Stimulated activated CD4-positive, alpha-beta T cell treated with anti-CD3 and anti-CD28 coated beads, Interleukin-15, amount 100 ng/mL, for 48 hours (primary cell): ENCODE measurements around the gene ZMYND15.
"Not testable (repeated sequence)": the region's sequence is repeated elsewhere in the genome, so short reads cannot be mapped to it uniquely, and the experiment has no call there.

ENCODE experiments used
- DNase-seq, 2 donors: peaks; one replicate each; pipeline ENCODE4 v3.0.0-alpha.2; 2020; ENCODE audit warnings: low read depth in 2 of 2

ZMYND15 gene, protein sequence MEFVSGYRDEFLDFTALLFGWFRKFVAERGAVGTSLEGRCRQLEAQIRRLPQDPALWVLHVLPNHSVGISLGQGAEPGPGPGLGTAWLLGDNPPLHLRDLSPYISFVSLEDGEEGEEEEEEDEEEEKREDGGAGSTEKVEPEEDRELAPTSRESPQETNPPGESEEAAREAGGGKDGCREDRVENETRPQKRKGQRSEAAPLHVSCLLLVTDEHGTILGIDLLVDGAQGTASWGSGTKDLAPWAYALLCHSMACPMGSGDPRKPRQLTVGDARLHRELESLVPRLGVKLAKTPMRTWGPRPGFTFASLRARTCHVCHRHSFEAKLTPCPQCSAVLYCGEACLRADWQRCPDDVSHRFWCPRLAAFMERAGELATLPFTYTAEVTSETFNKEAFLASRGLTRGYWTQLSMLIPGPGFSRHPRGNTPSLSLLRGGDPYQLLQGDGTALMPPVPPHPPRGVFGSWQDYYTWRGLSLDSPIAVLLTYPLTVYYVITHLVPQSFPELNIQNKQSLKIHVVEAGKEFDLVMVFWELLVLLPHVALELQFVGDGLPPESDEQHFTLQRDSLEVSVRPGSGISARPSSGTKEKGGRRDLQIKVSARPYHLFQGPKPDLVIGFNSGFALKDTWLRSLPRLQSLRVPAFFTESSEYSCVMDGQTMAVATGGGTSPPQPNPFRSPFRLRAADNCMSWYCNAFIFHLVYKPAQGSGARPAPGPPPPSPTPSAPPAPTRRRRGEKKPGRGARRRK

DNA sequence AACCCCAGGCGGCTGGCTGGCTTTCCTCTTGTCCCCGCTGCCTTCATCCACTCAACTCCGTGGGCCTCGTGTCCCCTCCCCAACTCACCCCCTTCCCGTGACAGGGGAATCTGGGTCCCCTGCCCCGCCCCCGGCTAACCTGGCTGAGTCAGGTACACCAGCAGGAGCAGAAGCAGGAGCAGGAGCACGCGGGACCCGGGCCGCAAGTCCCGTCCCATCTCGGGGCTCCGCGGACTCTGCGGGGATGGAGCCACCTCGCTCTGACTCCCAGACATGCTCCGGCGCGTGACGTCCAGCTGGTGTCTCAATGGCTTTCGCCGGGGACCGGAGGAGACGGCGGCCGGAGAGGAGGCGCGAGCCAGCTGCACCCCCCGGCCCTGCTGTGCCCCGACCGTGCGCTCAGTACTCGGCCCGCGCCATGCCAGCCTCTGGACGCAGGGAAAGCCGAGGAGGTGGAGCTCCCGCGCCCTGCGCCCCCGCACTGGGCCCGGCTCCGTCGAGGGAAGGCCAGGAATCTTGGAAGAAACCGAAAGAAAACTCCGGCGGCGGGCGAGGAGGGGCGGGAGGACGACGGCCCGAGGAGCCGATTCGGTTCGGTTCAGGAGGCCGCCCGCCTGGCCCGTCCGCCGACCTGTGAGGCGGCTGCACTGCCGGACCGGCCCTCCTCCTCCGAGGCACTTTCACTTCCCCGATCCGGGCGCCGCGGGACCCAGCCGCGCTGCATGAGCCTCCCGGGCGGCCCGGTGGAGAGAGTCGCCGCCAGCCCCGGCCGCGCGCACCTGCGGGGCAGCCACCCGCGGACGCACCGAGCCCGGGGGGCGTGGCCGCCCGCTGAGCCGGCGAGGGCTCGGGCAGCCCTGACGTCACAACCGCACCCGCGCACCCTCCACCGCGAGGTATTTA, at the start of gene ZMYND15, which contains the start of gene CXCL16:
ZMYND15 (plus strand) TSS at position 712 of the 903 bp plus-strand sequence. CDS start 716 bp downstream, outside the sequence.
CXCL16 (minus strand) TSS at position 807 of the 903 bp plus-strand sequence; CDS start at position 218, 589 bp downstream.
- DNase-seq = no peak

DNA sequence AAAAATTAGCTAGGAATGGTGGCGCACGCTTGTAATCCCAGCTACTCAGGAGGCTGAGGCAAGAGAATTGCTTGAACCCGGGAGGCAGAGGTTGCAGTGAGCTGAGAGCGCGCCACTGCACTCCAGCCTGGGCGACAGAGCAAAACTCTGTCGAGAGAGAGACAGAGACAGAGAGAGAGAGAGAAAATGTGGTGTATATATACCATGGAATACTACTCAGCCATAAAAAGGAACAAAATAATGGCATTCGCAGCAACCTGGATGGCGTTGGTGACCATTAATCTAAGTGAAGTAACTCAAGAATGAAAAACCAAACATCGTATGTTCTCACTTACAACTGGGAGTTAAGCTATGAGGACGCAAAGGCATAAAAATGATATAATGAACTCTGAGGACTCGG, 49.8 kb upstream of the ZMYND15 start:
- DNase-seq = not testable (repeated sequence)

DNA sequence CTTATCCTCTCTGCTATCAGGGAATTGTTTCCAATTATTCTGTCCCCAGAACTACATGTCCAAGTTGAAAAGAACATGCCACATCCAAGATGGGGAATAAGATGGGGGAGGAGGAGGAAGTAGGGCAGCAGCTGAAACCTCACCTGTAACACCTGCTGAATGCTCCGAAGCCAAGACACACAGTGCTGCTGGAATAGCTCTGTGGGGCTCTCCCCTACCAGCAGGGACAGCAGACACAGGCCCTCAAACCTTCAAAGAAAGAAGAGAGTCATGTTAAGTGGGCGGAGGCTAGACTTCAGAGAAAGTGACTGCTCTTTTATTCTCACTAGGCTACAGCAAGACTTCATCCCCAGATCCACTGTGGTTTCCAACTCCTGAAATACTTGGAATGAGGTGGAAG, 48.9 kb upstream of the ZMYND15 start:
- no peak for DNase-seq

DNA sequence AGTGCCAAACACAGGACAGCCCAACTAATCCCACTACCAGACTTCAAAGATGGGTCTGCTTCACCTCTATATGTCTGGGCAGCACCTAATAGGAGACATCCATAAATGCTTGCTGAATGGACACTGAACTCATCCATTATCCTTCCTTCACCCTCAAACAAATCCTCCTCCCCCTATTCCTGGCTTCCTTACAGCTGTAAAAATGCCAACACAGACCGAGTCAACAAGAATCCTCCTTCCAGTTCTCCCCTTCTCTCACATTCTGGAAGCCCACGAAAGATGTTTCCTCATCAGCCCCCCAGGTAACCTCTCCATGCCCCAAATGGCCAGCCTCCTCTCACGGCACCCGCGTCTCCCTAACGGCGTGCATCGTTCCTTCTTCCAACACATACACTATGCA, 47.9 kb upstream of the ZMYND15 start:
- no peak for DNase-seq

DNA sequence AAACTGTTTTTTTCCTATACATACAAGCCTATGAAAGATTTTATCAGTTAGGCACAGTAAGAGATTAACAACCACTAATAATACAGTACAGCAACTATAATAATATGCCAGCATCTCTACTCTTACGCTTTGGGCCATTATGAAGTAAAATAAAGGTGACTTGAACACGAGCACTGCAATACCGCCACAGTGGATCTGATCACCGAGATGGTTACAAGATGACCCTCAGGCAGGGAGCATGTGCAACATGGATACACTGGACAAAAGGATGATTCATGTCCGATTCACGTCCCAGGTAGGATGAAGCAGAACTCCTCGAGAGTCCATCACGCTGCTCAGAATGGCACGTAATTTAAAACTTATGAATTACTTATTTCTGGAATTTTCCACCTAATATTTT, 46.2 kb upstream of the ZMYND15 start:
- DNase-seq = no peak

DNA sequence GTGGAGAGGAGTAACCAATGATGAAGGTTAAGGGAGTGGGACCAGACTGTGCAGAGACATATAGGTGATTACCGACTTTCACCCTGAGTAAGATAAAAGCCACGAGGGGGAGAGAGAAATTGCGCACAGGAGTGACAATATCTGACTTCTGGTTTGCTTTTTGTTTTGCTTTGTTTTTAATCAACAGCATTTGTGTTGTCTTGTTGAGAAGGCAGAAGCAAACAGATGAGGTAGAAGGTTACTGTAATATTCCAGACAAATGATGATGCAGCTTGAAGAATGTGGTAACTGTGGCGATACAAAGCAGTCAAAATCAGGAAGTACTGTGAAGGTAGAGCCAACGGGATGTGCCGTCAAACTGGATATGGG, 43.2 kb upstream of the ZMYND15 start:
- DNase-seq = no peak

DNA sequence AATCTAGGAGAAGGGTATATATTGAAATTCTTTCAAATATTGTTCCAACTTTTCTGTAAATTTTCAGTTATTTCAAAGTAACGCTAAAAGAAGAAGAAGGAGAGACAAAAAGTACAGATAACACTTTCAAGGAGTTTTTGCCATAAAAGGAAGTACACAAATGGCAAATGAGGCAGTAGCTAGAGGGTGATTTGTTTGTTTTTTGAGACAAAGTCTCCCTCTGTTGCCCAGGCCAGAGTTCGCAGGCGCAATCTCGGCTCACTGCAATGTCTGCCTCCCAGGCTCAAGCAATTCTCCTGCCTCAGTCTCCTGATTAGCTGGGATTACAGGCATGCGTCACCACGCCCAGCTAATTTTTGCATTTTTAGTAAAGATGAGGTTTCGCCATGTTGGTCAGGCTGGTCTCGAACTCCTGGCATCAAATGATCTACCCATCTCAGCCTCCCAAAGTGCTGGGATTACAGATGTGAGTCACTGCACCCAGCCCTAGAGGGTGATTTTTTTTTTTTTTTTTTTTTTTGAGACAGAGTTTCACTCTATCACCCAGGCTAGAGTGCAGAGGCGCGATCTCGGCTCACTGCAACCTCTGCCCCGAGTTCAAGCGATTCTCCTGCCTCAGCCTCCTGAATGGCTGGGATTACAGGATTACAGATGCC, 40.1 kb upstream of the ZMYND15 start:
- not testable (repeated sequence) for DNase-seq

DNA sequence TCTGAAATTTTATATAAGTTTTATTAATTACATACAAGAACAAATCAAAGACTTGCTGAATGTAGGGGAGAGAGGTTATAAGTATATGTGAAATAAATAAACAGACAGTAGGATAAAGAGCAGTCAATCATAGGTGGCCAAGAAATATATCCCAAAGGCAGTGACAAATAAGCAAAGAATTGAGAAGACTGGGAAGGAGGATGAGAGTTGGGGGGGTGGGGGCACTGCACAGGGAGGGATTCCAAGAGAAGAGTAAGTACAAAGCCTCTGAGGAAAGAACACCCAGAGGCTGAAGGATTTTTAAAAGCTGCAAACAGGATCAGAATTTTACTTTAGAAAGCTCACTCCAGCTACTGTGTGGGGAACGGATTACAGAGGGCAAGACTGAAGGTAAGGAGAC, 38.5 kb upstream of the ZMYND15 start:
- no peak for DNase-seq

DNA sequence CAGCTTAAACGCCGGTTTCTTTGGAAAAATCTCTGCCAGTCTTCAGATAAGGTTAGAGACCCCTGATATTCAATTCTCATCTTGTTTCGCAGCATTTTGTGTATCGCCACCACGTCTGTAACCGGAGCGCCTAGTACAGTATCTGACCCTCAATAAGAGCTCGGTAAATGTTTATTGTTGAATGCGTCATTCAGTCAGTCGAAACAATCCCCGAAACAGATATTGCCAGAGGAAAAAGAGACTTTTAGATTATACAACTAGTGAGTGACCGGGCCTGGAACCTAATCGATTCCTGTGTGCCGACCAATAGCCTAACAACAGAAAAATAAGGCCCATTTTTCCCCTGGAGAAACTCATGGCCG, 36.3 kb upstream of the ZMYND15 start:
- DNase-seq = no peak

DNA sequence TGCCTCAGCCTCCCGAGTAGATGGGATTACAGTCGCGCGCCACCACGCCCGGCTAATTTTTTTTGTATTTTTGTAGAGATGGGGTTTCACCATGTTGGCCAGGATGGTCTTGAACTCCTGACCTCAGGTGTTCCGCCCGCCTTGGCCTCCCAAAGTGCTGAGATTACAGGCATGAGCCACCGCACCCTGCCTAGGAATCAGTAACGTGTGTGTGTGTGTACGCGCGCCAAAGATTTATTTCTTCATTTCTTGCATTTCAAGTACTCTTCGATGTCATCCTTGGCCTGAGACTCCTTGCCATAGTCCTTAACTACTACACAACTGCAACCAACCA, 35.1 kb upstream of the ZMYND15 start:
- not testable (repeated sequence) for DNase-seq

DNA sequence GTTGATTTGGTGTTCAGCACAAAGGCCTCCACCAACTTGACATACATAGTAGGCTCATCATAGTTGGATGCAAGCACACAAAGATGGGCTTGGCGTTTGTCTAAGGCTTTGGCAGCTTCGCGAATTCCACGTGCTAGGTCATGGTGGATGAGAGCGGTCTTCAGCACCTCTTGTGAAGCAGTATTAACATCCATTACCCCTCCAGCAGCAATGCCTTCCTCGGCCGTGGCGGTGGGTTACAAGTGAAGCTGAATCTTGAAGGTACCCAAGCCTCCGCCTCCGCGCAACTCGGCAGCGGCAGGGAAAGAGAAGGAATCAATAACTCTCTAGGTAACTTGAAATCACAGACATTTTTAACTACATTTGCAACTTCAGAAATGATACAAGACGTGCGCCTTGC, 34.6 kb upstream of the ZMYND15 start:
- DNase-seq = no peak

DNA sequence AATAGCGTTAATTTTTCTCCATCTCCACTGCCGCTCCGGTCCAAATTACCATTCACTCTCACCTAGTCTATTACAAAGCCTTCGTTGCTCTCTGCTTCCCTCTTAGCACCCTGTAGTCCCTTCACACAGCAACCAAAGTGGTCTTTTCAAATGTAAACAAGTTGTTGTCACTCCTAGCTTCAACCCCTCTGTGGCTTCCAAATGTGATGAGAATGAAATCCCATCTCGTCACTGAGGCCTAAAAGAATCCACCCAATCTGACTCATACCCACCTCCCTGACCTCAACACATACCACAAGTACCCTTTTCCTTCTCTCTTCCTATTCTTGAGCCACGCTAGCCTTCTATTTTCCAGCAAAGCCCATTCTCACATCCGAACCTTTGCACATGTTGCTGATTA, 33.5 kb upstream of the ZMYND15 start:
- DNase-seq = no peak

DNA sequence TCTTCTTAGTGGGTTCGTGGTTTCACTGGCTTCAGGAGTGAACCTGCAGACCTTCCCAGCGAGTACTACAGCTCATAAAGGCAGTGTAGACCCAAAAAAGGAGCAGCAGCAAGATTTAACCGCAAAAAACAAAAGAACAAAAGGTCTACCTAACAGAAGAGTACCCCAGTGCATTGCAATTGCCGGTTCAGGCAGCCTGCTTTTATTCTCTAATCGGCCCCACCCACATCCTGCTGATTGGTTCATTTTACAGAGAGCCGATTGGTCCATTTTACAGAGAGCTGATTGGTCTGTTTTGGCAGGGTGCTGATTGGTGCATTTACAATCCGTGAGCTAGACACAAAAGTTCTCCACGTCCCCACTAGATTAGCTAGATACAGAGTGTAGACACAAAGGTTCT, 31.2 kb upstream of the ZMYND15 start:
- DNase-seq = peak; percentile 47 to 54

DNA sequence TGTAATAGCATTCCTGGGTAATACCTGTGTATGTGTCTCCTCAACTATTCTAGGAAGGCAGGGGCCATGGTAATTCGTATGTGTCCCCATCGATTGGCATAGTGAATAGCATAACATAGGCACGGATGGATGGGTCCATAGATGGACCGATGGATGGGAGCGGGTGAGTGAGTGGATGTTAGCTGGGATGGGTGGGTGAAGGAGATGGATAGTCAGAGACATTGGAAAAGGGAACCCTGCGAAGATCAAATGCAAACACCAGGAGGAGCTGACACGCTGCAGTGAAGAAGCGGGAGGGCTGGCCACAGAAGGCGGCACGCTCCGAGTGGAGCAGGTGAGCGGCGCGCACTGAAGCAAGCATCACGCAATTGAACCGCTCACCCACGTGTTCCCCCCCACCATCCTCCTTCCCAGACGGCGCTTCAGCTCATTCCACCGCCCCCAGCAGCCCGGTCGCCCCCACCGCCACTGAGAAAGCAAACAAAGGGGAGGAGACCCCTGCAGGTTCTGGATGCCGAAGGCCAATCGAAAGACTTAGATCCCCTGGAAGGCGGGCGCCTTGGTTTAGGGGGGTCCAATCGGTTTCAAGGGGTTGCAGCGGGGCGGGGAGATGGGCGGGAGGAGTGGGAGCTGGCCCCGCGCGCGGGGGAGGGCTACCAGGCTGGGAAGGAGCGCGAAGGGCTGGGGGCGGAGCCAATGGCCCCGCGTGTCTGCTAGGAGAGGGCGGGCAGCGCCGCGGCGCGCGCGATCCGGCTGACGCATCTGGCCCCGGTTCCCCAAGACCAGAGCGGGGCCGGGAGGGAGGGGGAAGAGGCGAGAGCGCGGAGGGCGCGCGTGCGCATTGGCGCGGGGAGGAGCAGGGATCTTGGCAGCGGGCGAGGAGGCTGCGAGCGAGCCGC, 29.6 kb upstream of the ZMYND15 start, which contains the start of gene ARRB2:
ARRB2 (plus strand) TSS at position 839 of the 899 bp plus-strand sequence. CDS start 90 bp downstream, outside the sequence.
- DNase-seq = peak; percentile 95 to 97

DNA sequence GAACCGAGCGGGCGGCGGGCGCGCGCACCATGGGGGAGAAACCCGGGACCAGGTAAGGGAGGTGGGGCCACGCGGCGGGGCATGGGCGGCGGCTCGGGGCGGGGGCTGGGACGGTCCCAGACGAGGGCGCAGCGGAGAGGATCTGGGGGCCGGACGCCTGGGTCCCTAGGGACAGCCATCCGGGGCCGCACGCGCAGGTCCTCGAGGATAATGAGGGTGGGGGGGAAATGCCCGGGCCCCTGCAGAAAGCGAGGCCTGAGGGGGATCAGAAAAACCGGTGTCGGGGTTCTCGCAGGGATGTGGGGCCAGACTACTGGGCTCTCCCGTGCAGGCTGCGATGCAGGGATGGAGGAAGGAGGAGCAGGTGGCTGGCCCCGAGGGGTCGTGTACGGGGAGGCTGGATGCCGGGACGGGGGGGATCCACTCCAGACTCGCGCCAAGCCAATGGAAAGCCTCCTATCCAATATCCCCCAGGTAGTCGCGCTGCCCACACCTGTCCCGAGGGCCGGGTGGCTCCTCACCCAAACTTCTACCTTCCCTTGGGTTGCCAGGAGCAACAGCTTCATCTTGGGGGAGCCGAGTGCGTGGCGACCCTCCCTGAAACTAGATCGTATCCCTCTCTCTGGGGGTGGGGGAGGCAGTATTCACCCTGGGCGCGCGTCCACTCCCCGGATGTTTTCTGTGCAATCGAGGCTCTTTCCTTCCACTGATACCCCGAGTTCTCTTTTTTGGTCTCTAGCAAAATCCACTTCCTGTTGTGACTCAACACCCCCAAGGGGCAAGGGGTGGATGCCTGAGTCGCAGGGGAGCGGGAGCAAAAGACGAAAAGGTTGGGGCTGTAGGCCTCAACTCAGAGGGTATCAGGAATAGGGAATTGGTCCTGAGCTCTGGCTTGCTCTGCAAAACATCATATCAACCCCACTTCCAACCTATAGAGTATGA, 28.7 kb upstream of the ZMYND15 start:
- peak; percentile 31 to 38 for DNase-seq

DNA sequence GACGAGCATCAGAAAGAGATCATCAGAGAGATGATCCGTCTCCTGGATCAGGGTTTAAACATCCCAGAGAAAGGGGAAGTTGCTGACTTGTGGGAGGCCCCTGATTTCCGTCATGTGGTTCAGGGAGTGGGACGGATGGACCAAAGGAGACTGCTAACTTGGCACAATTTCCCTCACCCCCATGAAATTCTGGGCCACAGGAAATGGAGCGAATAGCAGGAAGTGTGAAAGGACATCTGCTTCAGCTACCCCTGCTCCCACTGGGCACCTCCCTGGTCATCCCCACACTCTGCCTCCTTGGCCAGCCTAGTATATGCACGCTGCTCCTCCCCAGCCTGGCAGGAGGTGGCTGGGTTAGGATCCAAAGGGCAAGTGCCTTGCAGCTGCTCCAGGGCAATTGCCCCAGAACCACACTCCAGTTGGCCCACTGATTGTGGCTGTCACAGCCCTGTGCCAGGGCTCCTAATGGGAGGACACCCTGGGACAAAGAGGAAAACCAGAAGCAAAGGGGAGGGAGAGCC, 27.9 kb upstream of the ZMYND15 start:
- no peak for DNase-seq

DNA sequence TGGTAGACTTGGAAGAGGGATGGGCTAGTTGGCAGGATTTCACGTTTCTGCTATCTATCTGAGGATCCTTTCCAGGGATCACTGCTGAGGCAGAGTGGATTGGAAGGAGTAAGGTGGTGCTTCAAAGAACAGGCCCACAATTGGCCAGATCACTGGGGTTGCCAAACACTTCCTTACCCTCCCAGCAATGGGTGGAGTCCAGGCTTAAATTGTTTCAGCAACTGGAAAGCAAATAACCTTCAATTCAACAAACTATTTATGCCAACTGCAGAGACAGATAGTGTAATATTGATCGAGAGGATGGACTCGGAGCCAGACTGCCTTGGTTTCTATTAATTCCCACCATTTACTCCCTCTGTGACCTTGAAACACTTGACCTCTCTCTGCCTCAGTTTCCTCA, 27.1 kb upstream of the ZMYND15 start:
- DNase-seq = no peak

DNA sequence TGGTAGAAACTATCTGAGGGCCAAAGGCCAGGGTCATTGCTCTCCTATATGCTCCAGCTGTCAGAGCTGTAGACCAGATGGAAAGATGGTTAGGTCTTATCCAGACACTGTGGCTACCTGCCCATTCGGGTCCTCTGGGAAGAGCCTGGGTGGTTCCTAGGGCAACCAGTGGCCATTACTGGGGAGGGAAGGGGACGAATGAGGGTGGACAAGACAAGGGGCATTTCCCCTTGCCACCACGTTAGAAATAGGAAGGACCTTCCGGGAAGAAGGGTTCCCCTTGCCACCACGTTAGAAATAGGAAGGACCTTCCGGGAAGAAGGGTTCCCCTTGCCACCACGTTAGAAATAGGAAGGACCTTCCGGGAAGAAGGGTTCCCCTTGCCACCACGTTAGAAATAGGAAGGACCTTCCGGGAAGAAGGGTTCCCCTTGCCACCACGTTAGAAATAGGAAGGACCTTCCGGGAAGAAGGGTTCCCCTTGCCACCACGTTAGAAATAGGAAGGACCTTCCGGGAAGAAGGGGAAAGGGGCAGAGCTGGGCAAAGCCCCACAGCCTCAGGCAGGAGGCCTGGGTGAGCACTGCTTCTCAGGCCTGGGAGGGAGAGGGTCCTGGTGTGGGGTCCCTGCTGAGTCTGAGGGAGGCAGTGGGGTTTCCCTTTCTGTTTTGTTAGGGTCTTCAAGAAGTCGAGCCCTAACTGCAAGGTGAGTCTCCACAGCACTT, 25.1 kb upstream of the ZMYND15 start:
- not testable (repeated sequence) for DNase-seq
